IPS-18c (cell line): ENCODE results near the gene DIP2A.

Experiments
- H3K4me3 ChIP-seq: 2 replicates; pipeline ENCODE4 v1.7.0; 2013; ENCODE audit warnings: low read depth, mild to moderate bottlenecking, low read length, moderate library complexity; ENCODE audit not compliant: insufficient read depth
- H3K9me3 ChIP-seq: one replicate; pipeline ENCODE4 v1.6.1; 2013; ENCODE audit warnings: mild to moderate bottlenecking, low read length, moderate library complexity; ENCODE audit not compliant: control insufficient read depth, insufficient read depth

DIP2A gene, protein sequence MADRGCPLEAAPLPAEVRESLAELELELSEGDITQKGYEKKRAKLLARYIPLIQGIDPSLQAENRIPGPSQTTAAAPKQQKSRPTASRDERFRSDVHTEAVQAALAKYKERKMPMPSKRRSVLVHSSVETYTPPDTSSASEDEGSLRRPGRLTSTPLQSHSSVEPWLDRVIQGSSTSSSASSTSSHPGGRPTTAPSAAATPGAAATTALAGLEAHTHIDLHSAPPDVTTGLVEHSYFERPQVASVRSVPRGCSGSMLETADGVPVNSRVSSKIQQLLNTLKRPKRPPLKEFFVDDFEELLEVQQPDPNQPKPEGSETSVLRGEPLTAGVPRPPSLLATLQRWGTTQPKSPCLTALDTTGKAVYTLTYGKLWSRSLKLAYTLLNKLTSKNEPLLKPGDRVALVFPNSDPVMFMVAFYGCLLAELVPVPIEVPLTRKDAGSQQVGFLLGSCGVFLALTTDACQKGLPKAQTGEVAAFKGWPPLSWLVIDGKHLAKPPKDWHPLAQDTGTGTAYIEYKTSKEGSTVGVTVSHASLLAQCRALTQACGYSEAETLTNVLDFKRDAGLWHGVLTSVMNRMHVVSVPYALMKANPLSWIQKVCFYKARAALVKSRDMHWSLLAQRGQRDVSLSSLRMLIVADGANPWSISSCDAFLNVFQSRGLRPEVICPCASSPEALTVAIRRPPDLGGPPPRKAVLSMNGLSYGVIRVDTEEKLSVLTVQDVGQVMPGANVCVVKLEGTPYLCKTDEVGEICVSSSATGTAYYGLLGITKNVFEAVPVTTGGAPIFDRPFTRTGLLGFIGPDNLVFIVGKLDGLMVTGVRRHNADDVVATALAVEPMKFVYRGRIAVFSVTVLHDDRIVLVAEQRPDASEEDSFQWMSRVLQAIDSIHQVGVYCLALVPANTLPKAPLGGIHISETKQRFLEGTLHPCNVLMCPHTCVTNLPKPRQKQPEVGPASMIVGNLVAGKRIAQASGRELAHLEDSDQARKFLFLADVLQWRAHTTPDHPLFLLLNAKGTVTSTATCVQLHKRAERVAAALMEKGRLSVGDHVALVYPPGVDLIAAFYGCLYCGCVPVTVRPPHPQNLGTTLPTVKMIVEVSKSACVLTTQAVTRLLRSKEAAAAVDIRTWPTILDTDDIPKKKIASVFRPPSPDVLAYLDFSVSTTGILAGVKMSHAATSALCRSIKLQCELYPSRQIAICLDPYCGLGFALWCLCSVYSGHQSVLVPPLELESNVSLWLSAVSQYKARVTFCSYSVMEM (N-terminal part only)

GRCh38 chr21:46458315-46459023 lies at the start of gene DIP2A:
Gene DIP2A, plus strand, starts transcription at chr21:46458891. Its CDS starts 241 bp downstream, at chr21:46459132.
- Histone ChIP-seq H3K4me3 (peak within 1 kb of the TSS; percentile 99), H3K9me3 (no peaks in the 10 kb centered on the region)

DNA sequence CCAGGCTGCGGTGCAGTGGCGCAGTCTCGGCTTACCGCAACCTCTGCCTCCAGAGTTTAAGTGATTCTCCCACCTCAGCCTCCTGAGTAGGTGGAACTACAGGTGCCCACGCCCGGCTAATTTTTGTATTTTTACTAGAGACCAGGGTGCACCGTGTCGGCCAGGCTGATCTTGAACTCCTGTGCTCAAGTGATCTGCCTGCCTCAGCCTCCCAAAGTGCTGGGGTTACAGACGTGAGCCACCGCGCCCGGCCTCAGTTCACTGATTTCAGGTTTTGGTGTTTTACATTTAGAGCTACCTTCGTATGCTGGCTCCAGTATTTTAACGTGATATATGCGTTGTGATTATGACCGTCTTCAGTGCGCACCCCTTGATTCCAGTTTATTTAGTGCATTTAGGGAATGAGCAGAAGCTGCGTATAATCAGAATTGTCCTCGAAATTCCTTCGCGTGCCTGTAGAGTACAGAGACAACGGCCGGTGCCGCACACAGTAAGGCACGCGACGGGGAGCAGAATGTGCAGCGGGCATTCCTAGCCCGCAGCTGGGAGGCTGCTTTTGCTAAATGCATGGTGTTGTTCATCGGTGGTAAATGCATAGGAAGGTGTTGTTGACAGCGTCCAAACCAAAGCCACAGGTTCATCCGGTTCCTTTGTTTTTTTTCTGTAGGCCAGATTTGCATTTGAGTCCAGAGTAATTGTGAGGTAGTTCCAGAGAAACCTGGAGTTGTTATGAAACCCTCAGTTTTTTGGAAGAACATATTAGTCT lies 48.9 kb upstream of the DIP2A start:
- no peak overlapping the region for H3K4me3 ChIP-seq
- H3K9me3 ChIP-seq = no peaks in the 10 kb centered on the region

GRCh38 chr21:46410516-46410915 lies 48.2 kb upstream of the DIP2A start:
- H3K4me3 ChIP-seq = no peak overlapping the region
- no peaks in the 10 kb centered on the region for H3K9me3 ChIP-seq

DNA sequence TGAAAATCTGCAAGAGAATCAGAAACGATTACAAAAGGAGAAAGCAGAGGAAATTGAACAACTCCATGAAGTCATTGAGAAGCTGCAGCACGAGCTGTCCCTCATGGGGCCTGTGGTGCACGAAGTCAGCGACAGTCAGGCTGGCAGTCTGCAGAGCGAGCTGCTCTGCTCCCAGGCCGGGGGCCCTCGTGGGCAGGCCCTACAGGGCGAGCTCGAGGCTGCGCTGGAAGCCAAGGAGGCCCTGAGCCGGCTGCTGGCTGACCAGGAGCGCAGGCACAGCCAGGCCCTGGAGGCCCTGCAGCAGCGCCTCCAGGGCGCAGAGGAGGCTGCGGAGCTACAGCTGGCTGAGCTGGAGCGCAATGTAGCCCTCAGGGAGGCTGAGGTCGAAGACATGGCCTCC lies 47.5 kb upstream of the DIP2A start:
- Histone ChIP-seq H3K4me3 (no peak overlapping the region), H3K9me3 (no peaks in the 10 kb centered on the region)

DNA sequence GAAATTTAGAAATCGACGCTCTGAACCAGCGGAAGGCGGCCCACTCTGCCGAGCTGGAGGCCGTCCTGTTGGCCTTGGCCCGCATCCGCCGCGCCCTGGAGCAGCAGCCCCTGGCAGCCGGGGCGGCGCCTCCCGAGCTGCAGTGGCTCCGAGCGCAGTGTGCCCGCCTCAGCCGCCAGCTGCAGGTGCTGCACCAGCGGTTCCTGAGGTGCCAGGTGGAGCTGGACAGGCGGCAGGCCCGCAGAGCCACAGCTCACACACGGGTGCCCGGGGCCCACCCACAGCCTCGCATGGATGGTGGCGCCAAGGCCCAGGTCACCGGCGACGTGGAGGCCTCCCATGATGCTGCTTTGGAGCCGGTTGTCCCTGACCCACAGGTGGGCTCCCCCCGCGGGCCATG lies 47.0 kb upstream of the DIP2A start:
- no peaks in the 10 kb centered on the region for H3K9me3 ChIP-seq
- H3K4me3 ChIP-seq = no peak overlapping the region

DNA sequence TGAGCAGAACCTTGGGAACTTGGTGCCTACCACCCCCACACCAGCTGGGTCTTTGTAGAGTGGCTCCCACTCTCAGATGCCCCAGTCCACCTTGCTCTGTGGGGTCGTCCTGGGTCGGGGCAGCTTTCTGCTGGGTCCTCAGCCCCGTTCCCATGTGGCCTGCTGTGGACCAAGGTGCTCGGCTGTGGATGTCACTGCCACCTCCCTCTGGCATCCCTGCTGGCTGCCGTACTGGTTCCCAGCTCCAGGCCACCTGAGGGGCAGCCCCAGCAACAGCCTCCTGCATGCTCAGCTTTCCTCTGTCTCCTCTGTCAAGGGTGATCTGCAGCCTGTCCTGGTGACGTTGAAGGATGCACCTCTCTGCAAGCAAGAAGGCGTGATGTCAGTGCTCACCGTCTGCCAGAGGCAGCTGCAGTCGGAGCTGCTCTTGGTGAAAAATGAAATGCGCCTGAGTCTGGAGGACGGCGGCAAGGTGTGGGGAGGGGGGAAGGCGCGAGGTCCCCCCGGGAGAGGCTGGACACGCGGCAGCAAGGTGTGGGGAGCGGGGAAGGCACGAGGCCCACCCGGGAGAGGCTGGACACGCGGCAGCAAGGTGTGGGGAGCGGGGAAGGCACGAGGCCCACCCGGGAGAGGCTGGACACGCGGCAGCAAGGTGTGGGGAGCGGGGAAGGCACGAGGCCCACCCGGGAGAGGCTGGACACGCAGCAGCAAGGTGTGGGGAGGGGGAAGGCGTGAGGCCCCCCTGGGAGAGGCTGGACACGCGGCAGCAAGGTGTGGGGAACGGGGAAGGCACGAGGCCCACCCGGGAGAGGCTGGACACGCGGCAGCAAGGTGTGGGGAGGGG lies 45.9 kb upstream of the DIP2A start:
- Histone ChIP-seq H3K9me3 (no peaks in the 10 kb centered on the region), H3K4me3 (no peak overlapping the region)

DNA sequence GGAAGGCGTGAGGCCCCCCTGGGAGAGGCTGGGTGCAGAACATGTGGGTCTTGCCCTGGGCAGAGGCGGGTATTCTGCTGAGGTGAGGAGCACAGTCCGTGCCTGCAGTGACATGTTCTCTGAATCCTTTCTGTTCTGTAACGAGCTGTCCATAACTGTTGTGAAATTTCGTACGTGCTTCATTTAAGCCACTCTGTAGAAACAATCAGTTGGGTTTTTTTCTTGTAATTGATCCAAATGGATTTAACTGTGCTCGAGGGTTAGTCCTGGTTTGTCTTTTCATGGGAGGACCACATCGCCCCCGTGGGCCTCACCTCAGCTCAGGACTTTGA lies 45.4 kb upstream of the DIP2A start:
- H3K4me3 ChIP-seq = no peak overlapping the region

DNA sequence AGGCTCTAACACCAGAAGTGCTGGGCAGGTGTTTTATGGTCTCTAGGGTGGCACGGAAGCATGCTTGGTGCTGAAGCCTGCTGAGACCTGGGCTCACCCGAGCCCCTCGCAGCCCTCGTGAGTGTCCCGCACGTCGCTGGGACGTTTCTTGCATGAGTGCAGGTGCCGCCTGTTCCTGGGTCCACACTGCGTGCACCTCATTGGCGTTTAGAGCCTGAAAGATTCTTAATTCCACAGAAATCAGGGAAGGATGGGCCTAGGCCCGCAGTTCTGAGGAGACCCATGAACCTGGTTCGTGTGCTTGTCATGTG lies 43.8 kb upstream of the DIP2A start:
- Histone ChIP-seq H3K9me3 (peaks cover 2% of the 10 kb centered on the region), H3K4me3 (no peak overlapping the region)

More for the DNA sequence above, 45.4 kb upstream of the DIP2A start:
- H3K9me3 ChIP-seq = no peaks in the 10 kb centered on the region

DNA sequence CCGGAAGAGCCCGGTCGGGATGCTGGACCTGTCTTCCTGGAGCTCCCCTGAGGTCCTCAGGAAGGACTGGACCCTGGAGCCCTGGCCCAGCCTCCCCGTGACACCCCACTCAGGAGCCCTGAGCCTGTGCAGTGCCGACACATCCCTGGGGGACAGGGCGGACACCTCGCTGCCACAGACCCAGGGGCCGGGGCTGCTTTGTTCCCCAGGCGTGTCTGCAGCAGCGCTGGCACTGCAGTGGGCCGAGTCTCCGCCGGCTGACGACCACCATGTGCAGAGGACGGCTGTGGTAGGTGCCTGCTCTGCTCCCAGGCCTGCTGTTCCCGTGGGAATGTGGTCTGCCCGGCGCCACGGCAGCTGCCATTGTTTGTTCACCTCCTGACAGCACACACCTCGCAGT lies 42.1 kb upstream of the DIP2A start:
- peaks cover 2% of the 10 kb centered on the region for H3K9me3 ChIP-seq
- no peak overlapping the region for H3K4me3 ChIP-seq

- H3K9me3 ChIP-seq = peaks cover 2% of the 10 kb centered on the region
- H3K4me3 ChIP-seq = no peak overlapping the region
Measured at GRCh38 chr21:46418265-46418946, 40.3 kb upstream of the DIP2A start.

DNA sequence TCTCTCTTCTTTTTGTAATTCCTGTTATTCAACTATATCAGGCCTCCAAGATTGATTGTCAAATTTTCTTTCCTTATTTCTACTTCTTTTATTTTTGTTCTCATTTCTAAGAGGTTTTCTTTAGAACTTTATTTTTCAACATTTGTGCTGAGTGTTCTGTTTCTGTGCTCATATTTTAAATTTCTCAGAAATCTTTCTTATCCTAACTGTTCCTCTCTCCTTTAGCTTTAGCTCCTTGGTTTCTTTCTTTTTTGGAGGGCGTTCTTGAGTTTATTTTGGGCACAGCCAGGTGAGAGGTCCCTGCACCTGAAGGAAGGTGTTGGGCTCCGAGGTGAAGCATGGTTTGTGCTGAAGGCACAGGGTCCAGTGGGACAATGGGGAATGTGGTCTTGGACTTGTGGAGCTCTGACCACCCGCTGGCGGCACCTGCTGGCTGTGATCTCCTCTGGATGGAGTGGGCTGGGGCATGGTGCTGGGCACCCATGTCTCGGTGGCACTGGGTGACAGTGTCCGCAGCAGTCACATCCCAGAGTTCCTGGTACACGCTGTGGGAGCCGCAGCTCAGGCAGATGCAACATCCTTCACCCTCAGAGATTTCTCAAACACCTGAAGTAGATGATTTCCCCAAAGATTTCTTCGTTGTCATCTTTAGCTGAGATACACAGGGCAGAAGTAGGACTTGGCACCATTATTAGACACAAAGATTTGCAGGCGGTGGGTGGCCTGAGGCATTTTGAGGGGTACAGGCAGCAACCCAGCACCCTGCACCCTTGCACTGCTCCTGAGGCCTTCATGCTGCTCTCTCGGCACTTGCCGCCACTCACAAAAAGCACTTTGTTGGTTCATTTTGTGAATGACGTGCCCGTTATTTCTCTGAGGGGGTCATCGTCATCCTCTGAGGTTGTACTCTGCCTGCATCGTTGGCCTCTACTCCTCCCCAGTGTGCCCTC lies 38.2 kb upstream of the DIP2A start:
- peaks cover 2% of the 10 kb centered on the region for H3K9me3 ChIP-seq
- no peak overlapping the region for H3K4me3 ChIP-seq

DNA sequence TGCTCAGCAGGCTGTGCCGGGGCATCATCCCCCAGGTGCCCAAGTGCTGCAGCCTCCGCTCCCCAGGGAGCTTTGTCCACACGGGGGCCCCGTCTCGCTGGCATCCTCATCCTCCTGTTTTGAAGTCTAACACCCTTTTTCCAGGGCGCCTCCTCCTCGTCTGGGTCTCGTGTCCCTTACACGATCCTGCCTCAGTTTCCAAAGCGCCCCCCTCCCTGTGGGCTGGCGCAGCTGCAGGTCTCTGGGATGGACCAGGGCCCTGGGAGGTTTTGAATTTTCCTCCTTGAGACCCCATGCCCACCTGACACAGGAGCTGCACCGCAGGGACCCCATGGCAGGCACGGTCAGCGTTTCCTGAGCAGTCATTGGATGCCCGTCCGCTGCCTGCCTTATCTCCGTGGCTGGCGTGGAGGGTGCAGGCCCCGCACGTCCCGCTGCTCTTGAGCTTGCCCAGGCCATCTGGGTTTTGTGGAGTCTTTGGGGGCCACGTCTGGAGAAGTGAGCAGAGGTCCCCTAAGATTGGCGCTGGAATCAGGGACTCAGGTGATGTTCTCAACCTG lies 37.4 kb upstream of the DIP2A start:
- H3K4me3 ChIP-seq = no peak overlapping the region
- peaks cover 2% of the 10 kb centered on the region for H3K9me3 ChIP-seq

GRCh38 chr21:46421756-46422555 lies 36.7 kb upstream of the DIP2A start:
- Histone ChIP-seq H3K9me3 (peaks cover 2% of the 10 kb centered on the region), H3K4me3 (no peak overlapping the region)
